Measurements from ENCODE around the gene LCN2. TPM values are rescaled to one million over a fixed set of nuclear protein-coding genes. Genes with fewer than 3 reads are reported as not detected.
A peak's percentile ranks its signal among the peaks of the same experiment; 100 is the strongest.

The LCN2 gene
- total and polyA plus RNA-seq, 10 of the 15 experiments (the other 5 are each of a cell fraction or from before 2014, with no cell fraction given), result not detected

GRCh38 chr9:128159784-128160602 lies 10.7 kb downstream of the LCN2 start, which contains the start of gene BBLN (continued):
- peak; percentile 30; the same call in 1 of the 2 replicates for TF ChIP-seq ELK1 (IDR thresholded peaks at IDR 0.05; ENCODE audit: low read depth, low read length)
- 0 out of 2 replicates have a peak, but pooled peaks have one; percentile 5 for TF ChIP-seq E2F4 (IDR thresholded peaks at IDR 0.05; ENCODE audit: low read depth, low read length)
- TF ChIP-seq MEF2A (IDR thresholded peaks at IDR 0.05; ENCODE audit: insufficient read depth, low read depth, low read length), result no peak
- peak; percentile 91 for TF ChIP-seq IKZF1 (conservative IDR thresholded peaks at IDR 0.05)
- no peak for TF ChIP-seq TCF7 (IDR thresholded peaks at IDR 0.05; ENCODE audit: borderline replicate concordance)
- TF ChIP-seq NBN (IDR thresholded peaks at IDR 0.05), result 0 out of 2 replicates have a peak, but pooled peaks have one; percentile 24
- peak; percentile 51; the same call in 1 of the 2 replicates for TF ChIP-seq SMARCA5 (IDR thresholded peaks at IDR 0.05)
- TF ChIP-seq YY1 (IDR thresholded peaks at IDR 0.05; ENCODE audit: low read depth, low read length), result peak; percentile 65
- TF ChIP-seq POU2F2 (IDR thresholded peaks at IDR 0.05; ENCODE audit: borderline replicate concordance, low read depth, low read length), result no peak
- no peak for TF ChIP-seq USF2 (IDR thresholded peaks at IDR 0.05; ENCODE audit: borderline replicate concordance, low read depth, low read length)
- 0 out of 2 replicates have a peak, but pooled peaks have one; percentile 32 for TF ChIP-seq STAT1 (conservative IDR thresholded peaks at IDR 0.05)
- TF ChIP-seq BRCA1 (IDR thresholded peaks at IDR 0.05; ENCODE audit: low read depth, low read length), result no peak
- no peak for TF ChIP-seq RCOR1 (conservative IDR thresholded peaks at IDR 0.05; ENCODE audit: low read depth, low read length)
- no peak for TF ChIP-seq TBL1XR1 (IDR thresholded peaks at IDR 0.05; ENCODE audit: low read depth, low read length)
- TF ChIP-seq USF1 (IDR thresholded peaks at IDR 0.05; ENCODE audit: borderline replicate concordance, extremely low read length, insufficient read depth, low read depth, low read length), result no peak
- TF ChIP-seq CHD2 (IDR thresholded peaks at IDR 0.05; ENCODE audit: borderline replicate concordance, low read depth, low read length), result peak; percentile 41; the same call in 1 of the 2 replicates
- TF ChIP-seq CHD1 (IDR thresholded peaks at IDR 0.05; ENCODE audit: low read depth, low read length), result no peak
- peak; percentile 25; the same call in 1 of the 2 replicates for TF ChIP-seq ATF7 (IDR thresholded peaks at IDR 0.05; ENCODE audit: low read depth)
- TF ChIP-seq NKRF (conservative IDR thresholded peaks at IDR 0.05), result peak; percentile 75
- peak; percentile 58 for TF ChIP-seq HCFC1 (IDR thresholded peaks at IDR 0.05; ENCODE audit: low read length)
- no peak for TF ChIP-seq ZBTB4 (CRISPR knock-in tag; IDR thresholded peaks at IDR 0.05)

Measured in GM12878 (cell line).